Measurements from ENCODE around the gene SPATS2L. TPM values are rescaled to one million over a fixed set of nuclear protein-coding genes. Genes with fewer than 3 reads are reported as not detected.

SPATS2L gene
- 144 TPM for total RNA-seq
- long read RNA-seq, full-length matches to known transcripts: 115 of 447 reads
- long read RNA-seq, partial matches to known transcripts: 171 of 447 reads
- long read RNA-seq, other reads (novel, unspliced or antisense): 161 of 447 reads

GRCh38 chr2:200306196-200306930 lies at the start of gene SPATS2L:
TSS of gene SPATS2L (plus strand) at chr2:200306693. CDS start at chr2:200389245, 82,552 bp downstream.
- intact Hi-C loops (cut with DNase I): loop anchor here (2.0 to 5.0 kb wide), 5 partner anchors 79 to 394 kb away; partner anchors contain the start of gene C2orf69
- DNase-seq (ENCODE audit: low spot score): peak; percentile 91

- intact Hi-C loops (cut with DNase I): no loop called here
- no peak for DNase-seq (ENCODE audit: low spot score)
Observed at GRCh38 chr2:200257570-200257969, 48.9 kb upstream of the SPATS2L start.

- intact Hi-C loops (cut with DNase I): no loop called here
- no peak for DNase-seq (ENCODE audit: low spot score)
Observed at GRCh38 chr2:200258081-200258480, 48.4 kb upstream of the SPATS2L start.

- no peak for DNase-seq (ENCODE audit: low spot score)
- intact Hi-C loops (cut with DNase I): no loop called here
Observed at GRCh38 chr2:200258881-200259576, 47.5 kb upstream of the SPATS2L start.

GRCh38 chr2:200259577-200259957 lies 46.9 kb upstream of the SPATS2L start:
- intact Hi-C loops (cut with DNase I): no loop called here
- DNase-seq (ENCODE audit: low spot score): no peak

GRCh38 chr2:200262047-200262446 lies 44.4 kb upstream of the SPATS2L start:
- DNase-seq (ENCODE audit: low spot score): no peak
- intact Hi-C loops (cut with DNase I): no loop called here

GRCh38 chr2:200263279-200263678 lies 43.2 kb upstream of the SPATS2L start:
- intact Hi-C loops (cut with DNase I): no loop called here
- no peak for DNase-seq (ENCODE audit: low spot score)

- DNase-seq (ENCODE audit: low spot score): no peak
- intact Hi-C loops (cut with DNase I): no loop called here
Observed at GRCh38 chr2:200264631-200265030, 41.9 kb upstream of the SPATS2L start.

- no peak for DNase-seq (ENCODE audit: low spot score)
- intact Hi-C loops (cut with DNase I): no loop called here
Observed at GRCh38 chr2:200266406-200266805, 40.1 kb upstream of the SPATS2L start.

- intact Hi-C loops (cut with DNase I): no loop called here
- no peak for DNase-seq (ENCODE audit: low spot score)
Observed at GRCh38 chr2:200267350-200267749, 39.1 kb upstream of the SPATS2L start.

- DNase-seq (ENCODE audit: low spot score): no peak
- intact Hi-C loops (cut with DNase I): no loop called here
Observed at GRCh38 chr2:200270732-200271131, 35.8 kb upstream of the SPATS2L start.

GRCh38 chr2:200272320-200272719 lies 34.2 kb upstream of the SPATS2L start:
- DNase-seq (ENCODE audit: low spot score): no peak
- intact Hi-C loops (cut with DNase I): no loop called here

- no peak for DNase-seq (ENCODE audit: low spot score)
- intact Hi-C loops (cut with DNase I): no loop called here
Observed at GRCh38 chr2:200274116-200275075, 32.1 kb upstream of the SPATS2L start.

- intact Hi-C loops (cut with DNase I): no loop called here
Observed at GRCh38 chr2:200275295-200276013, 31.0 kb upstream of the SPATS2L start.

GRCh38 chr2:200276472-200276871 lies 30.0 kb upstream of the SPATS2L start:
- intact Hi-C loops (cut with DNase I): no loop called here
- no peak for DNase-seq (ENCODE audit: low spot score)

More at GRCh38 chr2:200275295-200276013, 31.0 kb upstream of the SPATS2L start:
- DNase-seq (ENCODE audit: low spot score): no peak

- intact Hi-C loops (cut with DNase I): no loop called here
Observed at GRCh38 chr2:200278694-200279316, 27.7 kb upstream of the SPATS2L start.

GRCh38 chr2:200279857-200280256 lies 26.6 kb upstream of the SPATS2L start:
- intact Hi-C loops (cut with DNase I): no loop called here
- no peak for DNase-seq (ENCODE audit: low spot score)

More at GRCh38 chr2:200278694-200279316, 27.7 kb upstream of the SPATS2L start:
- DNase-seq (ENCODE audit: low spot score): no peak

GRCh38 chr2:200286578-200286977 lies 19.9 kb upstream of the SPATS2L start:
- no peak for DNase-seq (ENCODE audit: low spot score)
- intact Hi-C loops (cut with DNase I): no loop called here

Measured in cardiac septum (tissue), 1 donor.